A549 (cell line): ENCODE results near the gene MYCBP.

Experiments used
- CTCF ChIP-seq: fragments of >200 bp; sonication (Bioruptor Twin); formaldehyde crosslinking; IDR thresholded peaks from 3 replicates; pipeline ENCODE4 v1.5.1; 2016
- ELK1 ChIP-seq: fragments of 150-350 bp; IDR thresholded peaks from 2 replicates; pipeline ENCODE4 v1.6.1; 2014; ENCODE audit warnings: low read depth, mild to moderate bottlenecking, low read length
- KDM1A ChIP-seq: fragments of 200-600 bp; sonication (generic); IDR thresholded peaks from 2 replicates; pipeline ENCODE4 v1.6.1; 2016; ENCODE audit warnings: low read depth, mild to moderate bottlenecking
- KDM5A ChIP-seq: fragments of 200-600 bp; sonication (generic); IDR thresholded peaks from 2 replicates; pipeline ENCODE4 v1.6.1; 2016; ENCODE audit warnings: antibody characterized with exemption, mild to moderate bottlenecking
- MAX ChIP-seq: IDR thresholded peaks from 2 replicates; pipeline ENCODE4 v1.6.1; 2012
- MAZ ChIP-seq: fragments of 150-350 bp; IDR thresholded peaks from 2 replicates; pipeline ENCODE4 v1.6.1; 2014; ENCODE audit warnings: antibody characterized with exemption, low read depth, low read length, borderline replicate concordance
- MYC ChIP-seq: IDR thresholded peaks from 2 replicates; pipeline ENCODE4 v1.6.1; 2012; ENCODE audit warnings: mild to moderate bottlenecking, inconsistent platforms, low read length, improper control_type of control experiment, borderline replicate concordance
- PBX3 ChIP-seq: IDR thresholded peaks from 2 replicates; pipeline ENCODE4 v1.6.1; 2012
- POLR2A ChIP-seq: IDR thresholded peaks from 2 replicates; pipeline ENCODE4 v1.6.1; 2012; ENCODE audit warnings: mild to moderate bottlenecking, low read length
- RCOR1 ChIP-seq: fragments of 150-350 bp; IDR thresholded peaks from 2 replicates; pipeline ENCODE4 v1.6.1; 2014; ENCODE audit warnings: antibody characterized with exemption, low read length, low read depth
- RFX5 ChIP-seq: fragments of 450-650 bp; IDR thresholded peaks from 2 replicates; pipeline ENCODE4 v1.7.1; 2014; ENCODE audit warnings: antibody characterized with exemption, mild to moderate bottlenecking, moderate library complexity
- SMC3 ChIP-seq: fragments of >200 bp; sonication (Bioruptor Twin); formaldehyde crosslinking; IDR thresholded peaks from 3 replicates; pipeline ENCODE4 v1.6.1; 2018; ENCODE audit warnings: inconsistent platforms
- SREBF2 ChIP-seq: fragments of 450-650 bp; IDR thresholded peaks from 2 replicates; pipeline ENCODE4 v1.6.1; 2014; ENCODE audit warnings: mild to moderate bottlenecking, moderate library complexity

GRCh38 chr1:38834221-38834782 is 38.8 kb downstream of the MYCBP start:
- TF ChIP-seq CTCF: no peak
- TF ChIP-seq POLR2A: no peak
- no peak for TF ChIP-seq ELK1
- TF ChIP-seq MAZ: no peak
- no peak for TF ChIP-seq MYC
- no peak for TF ChIP-seq RFX5
- no peak for TF ChIP-seq SREBF2
- no peak for TF ChIP-seq KDM5A
- TF ChIP-seq MAX: no peak
- TF ChIP-seq SMC3: no peak
- no peak for TF ChIP-seq KDM1A
- TF ChIP-seq RCOR1: no peak
- TF ChIP-seq PBX3: no peak
